ENCODE measurements around the gene TBC1D8. TPM values are rescaled to one million over a fixed set of nuclear protein-coding genes. Genes with fewer than 3 reads are reported as not detected.

TBC1D8 gene
- total RNA-seq, 1 experiment from 2014 or later, result 16.9 TPM

DNA sequence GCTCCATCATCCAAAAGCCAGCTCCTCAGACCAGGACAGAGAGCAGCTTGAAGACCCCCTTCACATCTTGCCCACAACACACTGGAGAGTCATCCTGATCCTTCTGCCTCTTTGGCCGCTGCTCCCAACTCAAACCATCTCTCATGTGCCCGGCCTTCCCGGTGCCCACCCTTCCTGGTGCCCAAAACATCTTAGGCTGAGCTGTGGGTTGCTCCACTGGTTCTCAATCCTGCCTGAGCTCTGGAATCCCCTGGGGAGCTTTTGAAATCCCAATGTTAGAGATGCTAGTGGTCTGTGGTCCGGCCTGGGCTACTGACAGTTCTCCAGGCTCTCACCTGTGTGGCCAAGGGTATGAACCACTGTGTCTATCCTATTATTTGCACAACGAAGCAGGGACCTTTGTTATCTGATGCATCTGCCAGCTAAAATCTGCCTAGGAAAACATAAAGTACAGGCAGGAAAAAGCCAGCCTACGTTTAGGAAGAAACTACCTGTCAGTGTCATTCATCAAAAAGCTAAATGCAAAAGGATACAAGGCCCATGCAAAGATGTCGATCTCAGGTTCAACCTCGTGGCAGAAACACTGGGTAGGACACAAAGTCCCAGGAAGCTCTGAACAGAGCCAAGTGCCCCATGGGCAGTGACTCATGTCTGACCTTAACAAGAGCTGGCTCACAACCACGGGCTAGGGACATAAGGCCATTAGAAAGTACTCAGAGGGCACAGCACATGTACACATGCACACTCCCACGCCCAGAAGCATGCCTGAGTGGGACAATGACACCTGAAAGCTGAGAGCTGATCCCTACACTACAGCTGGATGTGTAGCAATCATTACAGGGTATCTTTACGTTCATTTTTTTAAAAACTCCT lies 30.8 kb downstream of the TBC1D8 start:
- peak; percentile 89 for DNase-seq (ENCODE audit: low read depth, low spot score)
- in situ Hi-C loops (cut with HindIII; ENCODE audit: low pct_unique_long_range_greater_than_20kb, low sequenced_read_pairs), result no loop called here

DNA sequence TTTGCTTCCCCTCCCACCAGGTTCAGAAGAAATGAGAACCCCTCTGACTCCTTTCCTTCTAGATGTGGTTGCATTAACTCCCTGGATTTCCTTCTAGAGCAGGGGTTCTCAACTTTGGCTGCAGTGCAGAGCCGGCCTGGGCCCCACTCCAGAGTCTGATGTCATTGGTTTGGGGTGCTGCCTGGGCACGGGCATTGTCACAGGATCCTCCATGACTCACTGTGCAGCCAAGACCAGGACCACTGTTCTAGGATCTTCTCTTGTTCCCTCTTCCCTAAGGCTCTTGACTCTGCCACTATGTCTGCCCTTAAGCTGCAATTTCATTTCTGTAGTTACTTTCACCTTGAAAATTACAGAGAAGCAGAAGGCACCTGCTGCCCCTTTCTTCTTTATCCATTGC lies 31.8 kb downstream of the TBC1D8 start:
- DNase-seq (ENCODE audit: low read depth, low spot score), result no peak
- in situ Hi-C loops (cut with HindIII; ENCODE audit: low pct_unique_long_range_greater_than_20kb, low sequenced_read_pairs), result no loop called here

- in situ Hi-C loops (cut with HindIII; ENCODE audit: low pct_unique_long_range_greater_than_20kb, low sequenced_read_pairs), result no loop called here
- DNase-seq (ENCODE audit: low read depth, low spot score), result no peak
Observed at GRCh38 chr2:101116841-101117552, 34.2 kb downstream of the TBC1D8 start.

GRCh38 chr2:101116348-101116747 lies 34.8 kb downstream of the TBC1D8 start:
- no peak for DNase-seq (ENCODE audit: low read depth, low spot score)
- in situ Hi-C loops (cut with HindIII; ENCODE audit: low pct_unique_long_range_greater_than_20kb, low sequenced_read_pairs), result no loop called here

GRCh38 chr2:101115664-101116063 lies 35.5 kb downstream of the TBC1D8 start:
- DNase-seq (ENCODE audit: low read depth, low spot score), result no peak
- in situ Hi-C loops (cut with HindIII; ENCODE audit: low pct_unique_long_range_greater_than_20kb, low sequenced_read_pairs), result no loop called here

- in situ Hi-C loops (cut with HindIII; ENCODE audit: low pct_unique_long_range_greater_than_20kb, low sequenced_read_pairs), result no loop called here
- no peak for DNase-seq (ENCODE audit: low read depth, low spot score)
Observed at GRCh38 chr2:101114815-101115214, 36.4 kb downstream of the TBC1D8 start.

GRCh38 chr2:101114268-101114783 lies 36.9 kb downstream of the TBC1D8 start:
- DNase-seq (ENCODE audit: low read depth, low spot score), result no peak
- in situ Hi-C loops (cut with HindIII; ENCODE audit: low pct_unique_long_range_greater_than_20kb, low sequenced_read_pairs), result no loop called here

GRCh38 chr2:101113441-101114267 lies 37.5 kb downstream of the TBC1D8 start:
- peak; percentile 92 for DNase-seq (ENCODE audit: low read depth, low spot score)
- in situ Hi-C loops (cut with HindIII; ENCODE audit: low pct_unique_long_range_greater_than_20kb, low sequenced_read_pairs), result no loop called here

DNA sequence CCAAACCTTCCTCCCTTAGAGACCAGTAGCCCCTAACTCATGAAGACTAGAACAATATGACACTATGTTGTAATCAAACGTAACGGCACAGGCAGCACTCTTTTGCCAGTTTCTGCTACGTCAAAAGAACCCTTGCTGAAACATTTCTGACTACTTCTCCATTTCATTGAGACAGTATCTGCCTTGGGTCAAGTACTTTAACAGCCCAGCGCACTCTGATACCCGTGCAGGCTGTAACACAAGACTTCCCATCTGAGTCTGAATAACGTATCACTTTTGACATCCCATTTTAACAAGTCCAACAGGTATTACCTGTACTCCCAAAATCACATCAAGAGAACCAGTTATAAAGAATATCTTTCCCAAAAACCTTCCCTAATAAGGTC lies 38.4 kb downstream of the TBC1D8 start:
- no peak for DNase-seq (ENCODE audit: low read depth, low spot score)
- in situ Hi-C loops (cut with HindIII; ENCODE audit: low pct_unique_long_range_greater_than_20kb, low sequenced_read_pairs), result no loop called here

GRCh38 chr2:101111917-101112771 lies 39.0 kb downstream of the TBC1D8 start:
- no peak for DNase-seq (ENCODE audit: low read depth, low spot score)
- in situ Hi-C loops (cut with HindIII; ENCODE audit: low pct_unique_long_range_greater_than_20kb, low sequenced_read_pairs), result no loop called here

- in situ Hi-C loops (cut with HindIII; ENCODE audit: low pct_unique_long_range_greater_than_20kb, low sequenced_read_pairs), result no loop called here
Observed at GRCh38 chr2:101111262-101111838, 39.8 kb downstream of the TBC1D8 start.

DNA sequence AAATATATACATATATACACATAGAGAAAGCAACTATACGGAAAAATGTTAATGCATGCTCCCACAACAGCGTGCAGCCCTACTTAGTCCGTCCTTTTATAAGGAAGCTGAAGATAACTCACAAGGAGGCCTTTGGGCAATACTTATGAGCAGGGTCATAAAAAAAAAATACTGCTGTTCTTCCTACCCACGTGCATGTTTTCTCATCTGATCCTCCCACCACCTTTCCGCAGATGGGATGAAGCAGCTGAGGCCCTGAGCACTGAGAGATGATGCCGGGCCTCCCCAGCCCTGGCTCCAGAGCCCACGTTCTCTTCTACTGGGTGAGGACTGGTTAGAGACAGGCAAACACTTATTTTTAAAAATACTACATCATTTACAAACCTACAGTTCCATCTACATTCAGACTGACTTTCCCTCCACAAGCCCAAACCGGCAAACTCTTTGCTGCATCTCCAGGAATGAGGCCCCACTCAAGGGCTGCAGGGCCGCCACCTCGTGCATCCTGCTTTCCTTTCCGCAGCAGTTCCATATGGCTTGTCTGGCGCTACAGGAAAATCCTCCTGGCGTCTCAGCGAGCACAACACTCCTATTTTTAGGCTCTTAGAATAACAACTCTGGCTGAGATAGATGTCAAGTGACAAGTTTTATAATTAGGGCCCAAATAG lies 41.6 kb downstream of the TBC1D8 start:
- in situ Hi-C loops (cut with HindIII; ENCODE audit: low pct_unique_long_range_greater_than_20kb, low sequenced_read_pairs), result no loop called here
- DNase-seq (ENCODE audit: low read depth, low spot score), result no peak

More at GRCh38 chr2:101111262-101111838, 39.8 kb downstream of the TBC1D8 start:
- no peak for DNase-seq (ENCODE audit: low read depth, low spot score)

DNA sequence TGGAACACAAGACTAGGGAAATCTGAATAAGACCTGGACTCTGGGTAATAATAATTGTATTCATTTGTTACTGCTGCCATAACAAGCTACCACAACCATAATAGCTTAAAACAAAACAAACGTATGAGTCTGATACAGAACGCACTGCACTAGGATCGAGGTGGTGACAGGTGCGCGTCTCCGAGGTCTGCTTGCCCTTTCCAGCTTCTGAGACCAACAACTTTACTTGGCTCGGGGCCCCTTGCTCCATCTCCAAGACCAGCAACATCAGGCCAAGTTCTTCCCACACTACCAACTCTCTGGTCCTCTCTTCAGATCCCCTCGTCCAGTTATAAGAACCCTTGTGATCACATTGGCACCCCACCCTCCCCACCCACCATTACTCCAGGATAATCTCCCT lies 42.8 kb downstream of the TBC1D8 start:
- in situ Hi-C loops (cut with HindIII; ENCODE audit: low pct_unique_long_range_greater_than_20kb, low sequenced_read_pairs), result no loop called here

GRCh38 chr2:101107241-101107640 lies 43.9 kb downstream of the TBC1D8 start:
- DNase-seq (ENCODE audit: low read depth, low spot score), result no peak
- in situ Hi-C loops (cut with HindIII; ENCODE audit: low pct_unique_long_range_greater_than_20kb, low sequenced_read_pairs), result no loop called here

More for the DNA sequence above, 42.8 kb downstream of the TBC1D8 start:
- DNase-seq (ENCODE audit: low read depth, low spot score), result no peak

GRCh38 chr2:101106453-101107181 lies 44.6 kb downstream of the TBC1D8 start:
- in situ Hi-C loops (cut with HindIII; ENCODE audit: low pct_unique_long_range_greater_than_20kb, low sequenced_read_pairs), result no loop called here
- no peak for DNase-seq (ENCODE audit: low read depth, low spot score)

DNA sequence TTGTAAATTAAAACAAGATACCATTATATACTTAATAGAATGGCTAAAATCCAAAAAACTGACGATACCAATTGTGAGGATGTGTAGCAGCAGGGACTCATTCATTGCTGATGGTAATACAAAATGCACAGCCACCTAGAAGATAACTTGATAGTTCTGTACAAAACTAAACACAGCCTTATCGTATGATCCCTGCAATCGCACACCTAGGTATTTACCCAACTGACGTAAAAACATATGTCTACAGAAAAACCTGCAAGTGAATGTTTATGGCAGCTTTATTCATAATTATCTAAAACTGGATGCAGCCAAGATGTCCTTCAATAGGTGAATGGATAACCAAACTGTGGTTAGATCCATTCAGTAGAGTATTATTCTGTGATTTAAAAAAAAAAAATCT lies 45.5 kb downstream of the TBC1D8 start:
- in situ Hi-C loops (cut with HindIII; ENCODE audit: low pct_unique_long_range_greater_than_20kb, low sequenced_read_pairs), result no loop called here
- no peak for DNase-seq (ENCODE audit: low read depth, low spot score)

Measured in SK-MEL-5 (cell line).